ENCODE results near the gene TTC39A. TPM values are rescaled to one million over a fixed set of nuclear protein-coding genes. Genes with fewer than 3 reads are reported as not detected.

TTC39A gene
- total RNA-seq, 1 donor from 2014 or later = 2.1 TPM

GRCh38 chr1:51293898-51294515 lies 36.4 kb downstream of the TTC39A start:
- Histone ChIP-seq H3K27ac (ENCODE audit: low read depth, low read length) (no peak overlapping the region), H3K27me3 (ENCODE audit: control insufficient read depth in 3 of 3, insufficient read depth in 3 of 3, low read length in 3 of 3) (no peaks in the 10 kb centered on the region), H3K4me3 (ENCODE audit: low read length in 3 of 3) (no peak overlapping the region), H3K9me3 (ENCODE audit: control insufficient read depth in 3 of 3, low read length in 3 of 3) (no peaks in the 10 kb centered on the region), H3K9ac (ENCODE audit: low read depth in 1 of 3, low read length in 3 of 3) (no peak overlapping the region), H3K4me1 (ENCODE audit: control insufficient read depth in 3 of 3, insufficient read depth in 3 of 3, low read length in 3 of 3) (peaks cover 4 to 17% (median 12%) of the 10 kb centered on the region in 3 donors), H3K36me3 (ENCODE audit: control insufficient read depth in 3 of 3, insufficient read depth in 3 of 3, low read length in 3 of 3) (no peaks in the 10 kb centered on the region)

GRCh38 chr1:51290489-51290847 lies 39.9 kb downstream of the TTC39A start:
- H3K27ac ChIP-seq (ENCODE audit: low read depth, low read length) = no peak overlapping the region
- H3K9me3 ChIP-seq (ENCODE audit: control insufficient read depth in 3 of 3, low read length in 3 of 3) = no peaks in the 10 kb centered on the region

GRCh38 chr1:51289676-51290488 lies 40.5 kb downstream of the TTC39A start:
- Histone ChIP-seq H3K36me3 (ENCODE audit: control insufficient read depth in 3 of 3, insufficient read depth in 3 of 3, low read length in 3 of 3) (peaks cover 0 to 9% (median 3%) of the 10 kb centered on the region in 3 donors), H3K9me3 (ENCODE audit: control insufficient read depth in 3 of 3, low read length in 3 of 3) (no peaks in the 10 kb centered on the region), H3K4me1 (ENCODE audit: control insufficient read depth in 3 of 3, insufficient read depth in 3 of 3, low read length in 3 of 3) (peaks cover 3 to 7% (median 6%) of the 10 kb centered on the region in 3 donors), H3K27me3 (ENCODE audit: control insufficient read depth in 3 of 3, insufficient read depth in 3 of 3, low read length in 3 of 3) (no peaks in the 10 kb centered on the region), H3K4me3 (ENCODE audit: low read length in 3 of 3) (no peak overlapping the region), H3K27ac (ENCODE audit: low read depth, low read length) (no peak overlapping the region), H3K9ac (ENCODE audit: low read depth in 1 of 3, low read length in 3 of 3) (no peak overlapping the region)

More at GRCh38 chr1:51290489-51290847, 39.9 kb downstream of the TTC39A start:
- Histone ChIP-seq H3K9ac (ENCODE audit: low read depth in 1 of 3, low read length in 3 of 3) (no peak overlapping the region), H3K4me1 (ENCODE audit: control insufficient read depth in 3 of 3, insufficient read depth in 3 of 3, low read length in 3 of 3) (peaks cover 0 to 6% (median 4%) of the 10 kb centered on the region in 3 donors), H3K36me3 (ENCODE audit: control insufficient read depth in 3 of 3, insufficient read depth in 3 of 3, low read length in 3 of 3) (peaks cover 0 to 9% (median 3%) of the 10 kb centered on the region in 3 donors), H3K4me3 (ENCODE audit: low read length in 3 of 3) (no peak overlapping the region), H3K27me3 (ENCODE audit: control insufficient read depth in 3 of 3, insufficient read depth in 3 of 3, low read length in 3 of 3) (no peaks in the 10 kb centered on the region)

- Histone ChIP-seq H3K9me3 (ENCODE audit: control insufficient read depth in 3 of 3, low read length in 3 of 3) (no peaks in the 10 kb centered on the region), H3K27ac (ENCODE audit: low read depth, low read length) (no peak overlapping the region), H3K4me3 (ENCODE audit: low read length in 3 of 3) (no peak overlapping the region), H3K36me3 (ENCODE audit: control insufficient read depth in 3 of 3, insufficient read depth in 3 of 3, low read length in 3 of 3) (peaks cover 0 to 9% (median 3%) of the 10 kb centered on the region in 3 donors), H3K27me3 (ENCODE audit: control insufficient read depth in 3 of 3, insufficient read depth in 3 of 3, low read length in 3 of 3) (no peaks in the 10 kb centered on the region), H3K4me1 (ENCODE audit: control insufficient read depth in 3 of 3, insufficient read depth in 3 of 3, low read length in 3 of 3) (peaks cover 8 to 11% (median 9%) of the 10 kb centered on the region in 3 donors), H3K9ac (ENCODE audit: low read depth in 1 of 3, low read length in 3 of 3) (no peak overlapping the region)
Measured at GRCh38 chr1:51288578-51288977, 41.8 kb downstream of the TTC39A start.

GRCh38 chr1:51287966-51288365 lies 42.4 kb downstream of the TTC39A start:
- no peaks in the 10 kb centered on the region for H3K27me3 ChIP-seq (ENCODE audit: control insufficient read depth in 3 of 3, insufficient read depth in 3 of 3, low read length in 3 of 3)
- H3K36me3 ChIP-seq (ENCODE audit: control insufficient read depth in 3 of 3, insufficient read depth in 3 of 3, low read length in 3 of 3) = peaks cover 0 to 9% (median 3%) of the 10 kb centered on the region in 3 donors
- H3K9me3 ChIP-seq (ENCODE audit: control insufficient read depth in 3 of 3, low read length in 3 of 3) = no peaks in the 10 kb centered on the region
- H3K4me1 ChIP-seq (ENCODE audit: control insufficient read depth in 3 of 3, insufficient read depth in 3 of 3, low read length in 3 of 3) = peaks cover 8 to 11% (median 9%) of the 10 kb centered on the region in 3 donors
- no peak overlapping the region for H3K9ac ChIP-seq (ENCODE audit: low read depth in 1 of 3, low read length in 3 of 3)
- no peak overlapping the region for H3K4me3 ChIP-seq (ENCODE audit: low read length in 3 of 3)
- H3K27ac ChIP-seq (ENCODE audit: low read depth, low read length) = no peak overlapping the region

- Histone ChIP-seq H3K9ac (ENCODE audit: low read depth in 1 of 3, low read length in 3 of 3) (no peak overlapping the region), H3K4me3 (ENCODE audit: low read length in 3 of 3) (no peak overlapping the region), H3K27me3 (ENCODE audit: control insufficient read depth in 3 of 3, insufficient read depth in 3 of 3, low read length in 3 of 3) (no peaks in the 10 kb centered on the region), H3K9me3 (ENCODE audit: control insufficient read depth in 3 of 3, low read length in 3 of 3) (no peaks in the 10 kb centered on the region), H3K4me1 (ENCODE audit: control insufficient read depth in 3 of 3, insufficient read depth in 3 of 3, low read length in 3 of 3) (peaks cover 8 to 11% (median 9%) of the 10 kb centered on the region in 3 donors), H3K36me3 (ENCODE audit: control insufficient read depth in 3 of 3, insufficient read depth in 3 of 3, low read length in 3 of 3) (peaks cover 0 to 9% (median 3%) of the 10 kb centered on the region in 3 donors), H3K27ac (ENCODE audit: low read depth, low read length) (no peak overlapping the region)
Measured at GRCh38 chr1:51285055-51285454, 45.3 kb downstream of the TTC39A start.

GRCh38 chr1:51284487-51284954 lies 45.8 kb downstream of the TTC39A start:
- H3K4me3 ChIP-seq (ENCODE audit: low read length in 3 of 3) = no peak overlapping the region
- peaks cover 8 to 11% (median 9%) of the 10 kb centered on the region in 3 donors for H3K4me1 ChIP-seq (ENCODE audit: control insufficient read depth in 3 of 3, insufficient read depth in 3 of 3, low read length in 3 of 3)
- no peak overlapping the region for H3K9ac ChIP-seq (ENCODE audit: low read depth in 1 of 3, low read length in 3 of 3)
- no peak overlapping the region for H3K27ac ChIP-seq (ENCODE audit: low read depth, low read length)
- H3K9me3 ChIP-seq (ENCODE audit: control insufficient read depth in 3 of 3, low read length in 3 of 3) = no peaks in the 10 kb centered on the region
- no peaks in the 10 kb centered on the region for H3K27me3 ChIP-seq (ENCODE audit: control insufficient read depth in 3 of 3, insufficient read depth in 3 of 3, low read length in 3 of 3)
- peaks cover 0 to 9% (median 3%) of the 10 kb centered on the region in 3 donors for H3K36me3 ChIP-seq (ENCODE audit: control insufficient read depth in 3 of 3, insufficient read depth in 3 of 3, low read length in 3 of 3)

- H3K9me3 ChIP-seq (ENCODE audit: control insufficient read depth in 3 of 3, low read length in 3 of 3) = no peaks in the 10 kb centered on the region
- H3K27me3 ChIP-seq (ENCODE audit: control insufficient read depth in 3 of 3, insufficient read depth in 3 of 3, low read length in 3 of 3) = no peaks in the 10 kb centered on the region
- H3K27ac ChIP-seq (ENCODE audit: low read depth, low read length) = no peak overlapping the region
- H3K36me3 ChIP-seq (ENCODE audit: control insufficient read depth in 3 of 3, insufficient read depth in 3 of 3, low read length in 3 of 3) = peaks cover 0 to 9% (median 3%) of the 10 kb centered on the region in 3 donors
- H3K4me1 ChIP-seq (ENCODE audit: control insufficient read depth in 3 of 3, insufficient read depth in 3 of 3, low read length in 3 of 3) = peaks cover 8 to 11% (median 9%) of the 10 kb centered on the region in 3 donors
- H3K4me3 ChIP-seq (ENCODE audit: low read length in 3 of 3) = no peak overlapping the region
- H3K9ac ChIP-seq (ENCODE audit: low read depth in 1 of 3, low read length in 3 of 3) = no peak overlapping the region
Measured at GRCh38 chr1:51283979-51284378, 46.4 kb downstream of the TTC39A start.

- H3K4me1 ChIP-seq (ENCODE audit: control insufficient read depth in 3 of 3, insufficient read depth in 3 of 3, low read length in 3 of 3) = peaks cover 3 to 8% (median 6%) of the 10 kb centered on the region in 3 donors
- no peak overlapping the region for H3K9ac ChIP-seq (ENCODE audit: low read depth in 1 of 3, low read length in 3 of 3)
- H3K9me3 ChIP-seq (ENCODE audit: control insufficient read depth in 3 of 3, low read length in 3 of 3) = no peaks in the 10 kb centered on the region
- peaks cover 0 to 4% (median 0%) of the 10 kb centered on the region in 3 donors for H3K36me3 ChIP-seq (ENCODE audit: control insufficient read depth in 3 of 3, insufficient read depth in 3 of 3, low read length in 3 of 3)
- no peak overlapping the region for H3K27ac ChIP-seq (ENCODE audit: low read depth, low read length)
- H3K4me3 ChIP-seq (ENCODE audit: low read length in 3 of 3) = no peak overlapping the region
- no peaks in the 10 kb centered on the region for H3K27me3 ChIP-seq (ENCODE audit: control insufficient read depth in 3 of 3, insufficient read depth in 3 of 3, low read length in 3 of 3)
Measured at GRCh38 chr1:51282605-51283004, 47.8 kb downstream of the TTC39A start.

- Histone ChIP-seq H3K27ac (ENCODE audit: low read depth, low read length) (no peak overlapping the region), H3K36me3 (ENCODE audit: control insufficient read depth in 3 of 3, insufficient read depth in 3 of 3, low read length in 3 of 3) (peaks cover 0 to 1% (median 0%) of the 10 kb centered on the region in 3 donors), H3K9ac (ENCODE audit: low read depth in 1 of 3, low read length in 3 of 3) (no peak overlapping the region), H3K9me3 (ENCODE audit: control insufficient read depth in 3 of 3, low read length in 3 of 3) (no peaks in the 10 kb centered on the region), H3K27me3 (ENCODE audit: control insufficient read depth in 3 of 3, insufficient read depth in 3 of 3, low read length in 3 of 3) (no peaks in the 10 kb centered on the region), H3K4me3 (ENCODE audit: low read length in 3 of 3) (no peak overlapping the region), H3K4me1 (ENCODE audit: control insufficient read depth in 3 of 3, insufficient read depth in 3 of 3, low read length in 3 of 3) (peaks cover 3 to 8% (median 6%) of the 10 kb centered on the region in 3 donors)
Measured at GRCh38 chr1:51281807-51282206, 48.6 kb downstream of the TTC39A start.
